HCT116 (cell line): ENCODE data around the gene LRRN1. TPM values are rescaled to one million over a fixed set of nuclear protein-coding genes. Genes with fewer than 3 reads are reported as not detected.

Source experiments
- ATAC-seq: fragments of 200-7000 bp; cut with Tn5 transposase; 2 replicates; pipeline ENCODE4 v1.9.1; 2020; ENCODE audit warnings: mild to moderate bottlenecking, moderate library complexity
- BruUV-seq: library from RNA; stranded (reverse); fragments of 400-500 nt; replicated peaks from 2 replicates; lab custom pipeline; 2021; lab: Mats Ljungman, UMichigan
- CTCF ChIA-PET: fragments of 300-600 bp; sonication (Branson Sonifier 250); formaldehyde crosslinking; loops from one replicate; lab custom pipeline; 2021; ENCODE audit warnings: antibody characterized with exemption; lab: Charles Lee
- POLR2A ChIA-PET: fragments of 300-600, 350-600 bp; sonication (Branson Sonifier 250); formaldehyde crosslinking; loops from one replicate; lab custom pipeline; 2021; ENCODE audit warnings: antibody characterized with exemption; lab: Charles Lee
- RAD21 ChIA-PET, 2 experiments: fragments of 300-600 bp; sonication (Branson Sonifier 250); formaldehyde crosslinking; loops; one replicate each; lab custom pipeline; 2023; ENCODE audit warnings: low total read pairs in 2 of 2; ENCODE audit not compliant: uncharacterized antibody in 2 of 2, unreplicated experiment in 2 of 2, low non-redundant PET in 1 of 2; lab: Charles Lee
- DNase-seq: peaks from one replicate; pipeline ENCODE4 v3.0.0-alpha.2; 2010; ENCODE audit warnings: low read depth, low spot score
- H2AFZ ChIP-seq: fragments of 200-600 bp; shearing (Covaris generic), sonication (generic); 2 replicates; pipeline ENCODE4 v1.6.1; 2017; ENCODE audit warnings: low read depth, mixed run types, mixed read lengths, antibody characterized with exemption, low read length; ENCODE audit not compliant: poor library complexity, severe bottlenecking
- H3K27ac ChIP-seq: 2 replicates; pipeline ENCODE4 v1.5.1; 2012; ENCODE audit warnings: low read depth, low read length
- H3K27me3 ChIP-seq: fragments of 200-600 bp; sonication (generic); 2 replicates; pipeline ENCODE4 v1.6.1; 2016; ENCODE audit warnings: mixed run types, low read length, mixed read lengths; ENCODE audit not compliant: insufficient read depth
- H3K36me3 ChIP-seq, 2 experiments: fragments of 200-500 bp in 1 of 2; fragments of 200-600 bp in 1 of 2; sonication (Bioruptor generic) in 1 of 2; sonication (generic) in 1 of 2; 2 replicates each; pipeline versions ENCODE4 v1.5.1 to v1.6.1; 2014 to 2016; ENCODE audit warnings: low read length in 2 of 2, inconsistent platforms in 1 of 2, mixed read lengths in 1 of 2, mixed run types in 1 of 2; ENCODE audit not compliant: insufficient read depth in 2 of 2, control insufficient read depth in 1 of 2
- H3K4me1 ChIP-seq, 2 experiments: fragments of 200-600 bp in 1 of 2; sonication (generic) in 1 of 2; 2 replicates each; pipeline versions ENCODE4 v1.5.1 to v1.6.1; 2012 to 2017; ENCODE audit warnings: low read length in 2 of 2, inconsistent platforms in 1 of 2, mild to moderate bottlenecking in 1 of 2, mixed read lengths in 1 of 2, mixed run types in 1 of 2, moderate library complexity in 1 of 2; ENCODE audit not compliant: insufficient read depth in 2 of 2, control insufficient read depth in 1 of 2
- H3K4me2 ChIP-seq: fragments of 200-600 bp; sonication (generic); 2 replicates; pipeline ENCODE4 v1.6.1; 2017; ENCODE audit warnings: mixed run types, low read length, mixed read lengths
- H3K4me3 ChIP-seq, 2 experiments: fragments of 200-600 bp in 1 of 2; sonication (generic) in 1 of 2; replicated peaks in 1 of 2; 2 replicates each; pipeline ENCODE4 v1.5.1; 2011 to 2016; ENCODE audit warnings: low read length in 2 of 2, control low read depth in 1 of 2, low read depth in 1 of 2, mild to moderate bottlenecking in 1 of 2, mixed read lengths in 1 of 2, mixed run types in 1 of 2
- H3K79me2 ChIP-seq: fragments of 200-600 bp; sonication (generic); 2 replicates; pipeline ENCODE4 v1.6.1; 2017; ENCODE audit warnings: mild to moderate bottlenecking, mixed run types, low read length, moderate library complexity, mixed read lengths; ENCODE audit not compliant: insufficient read depth
- H3K9ac ChIP-seq: fragments of 200-600 bp; sonication (generic); 2 replicates; pipeline ENCODE4 v1.6.1; 2016; ENCODE audit warnings: low read length, mixed read lengths
- H3K9me2 ChIP-seq: fragments of 200-600 bp; sonication (generic), shearing (Covaris generic); 2 replicates; pipeline ENCODE4 v1.6.1; 2017; ENCODE audit warnings: mixed run types, mild to moderate bottlenecking, moderate library complexity; ENCODE audit not compliant: insufficient read depth
- H3K9me3 ChIP-seq, 2 experiments: fragments of 200-500 bp in 1 of 2; fragments of 200-600 bp in 1 of 2; sonication (Bioruptor generic) in 1 of 2; sonication (generic) in 1 of 2; 2 replicates each; pipeline ENCODE4 v1.6.1; 2014 to 2017; ENCODE audit warnings: low read length in 2 of 2, mixed read lengths in 2 of 2, inconsistent platforms in 1 of 2, low read depth in 1 of 2, mild to moderate bottlenecking in 1 of 2, mixed run types in 1 of 2, moderate library complexity in 1 of 2; ENCODE audit not compliant: control insufficient read depth in 1 of 2, insufficient read depth in 1 of 2
- H4K20me1 ChIP-seq: fragments of 200-600 bp; sonication (generic), shearing (Covaris generic); 2 replicates; pipeline ENCODE4 v1.6.1; 2017; ENCODE audit warnings: mixed run types, mild to moderate bottlenecking, moderate library complexity; ENCODE audit not compliant: insufficient read depth
- CEBPB ChIP-seq: IDR thresholded peaks from 2 replicates; pipeline ENCODE4 v1.6.1; 2012; ENCODE audit warnings: low read depth
- EGR1 ChIP-seq: IDR thresholded peaks from 2 replicates; pipeline ENCODE4 v1.6.1; 2012; ENCODE audit warnings: low read depth
- ELF1 ChIP-seq: IDR thresholded peaks from 2 replicates; pipeline ENCODE4 v1.6.1; 2012; ENCODE audit warnings: low read depth, borderline replicate concordance
- EZH2 ChIP-seq: fragments of 200-600 bp; sonication (generic); IDR thresholded peaks from 2 replicates; pipeline ENCODE4 v1.6.1; 2017; ENCODE audit warnings: antibody characterized with exemption, mixed run types
- FOSL1 ChIP-seq: IDR thresholded peaks from 2 replicates; pipeline ENCODE4 v1.6.1; 2012; ENCODE audit warnings: low read depth
- POLR2AphosphoS5 ChIP-seq: IDR thresholded peaks from 2 replicates; pipeline ENCODE4 v1.6.1; 2011; ENCODE audit warnings: mild to moderate bottlenecking, low read depth, low read length, moderate library complexity
- RAD21 ChIP-seq: IDR thresholded peaks from 2 replicates; pipeline ENCODE4 v1.6.1; 2012; ENCODE audit warnings: low read depth, mild to moderate bottlenecking
- REST ChIP-seq: IDR thresholded peaks from 2 replicates; pipeline ENCODE4 v1.6.1; 2012; ENCODE audit warnings: low read depth
- SIN3A ChIP-seq: IDR thresholded peaks from 2 replicates; pipeline ENCODE4 v1.6.1; 2012; ENCODE audit warnings: low read depth
- SP1 ChIP-seq: IDR thresholded peaks from 2 replicates; pipeline ENCODE4 v1.6.1; 2012; ENCODE audit warnings: low read depth
- TCF7L2 ChIP-seq: IDR thresholded peaks from 2 replicates; pipeline ENCODE4 v1.7.0; 2011; ENCODE audit warnings: borderline replicate concordance, inconsistent platforms; ENCODE audit not compliant: insufficient read depth, insufficient read length; ENCODE audit errors: extremely low read depth
- ZBTB33 ChIP-seq: IDR thresholded peaks from 2 replicates; pipeline ENCODE4 v1.6.1; 2011; ENCODE audit warnings: mild to moderate bottlenecking, low read length, moderate library complexity; ENCODE audit not compliant: insufficient replicate concordance; ENCODE audit errors: extremely low read depth
- intact Hi-C: fragments of 100-400 bp; cut with micrococcal nuclease; formaldehyde crosslinking; loops from 2 replicates; pipeline ENCODE4 v1.10.0; 2022
- total RNA-seq: library from RNA; stranded (reverse); gene quantifications from one replicate; pipeline ENCODE4 v1.2.1, GENCODE V29; 2021; ENCODE audit not compliant: unreplicated experiment

The LRRN1 gene
- total RNA-seq, 1 experiment from 2014 or later = 0.10 TPM

- peaks cover 0 to 21% of the 10 kb centered on the region in 2 experiments; a peak in 2 of 4 replicates for H3K9me3 ChIP-seq
- H3K9ac ChIP-seq = no peak overlapping the region
- TF ChIP-seq SIN3A (no peak), ZBTB33 (no peak), SP1 (no peak), ELF1 (no peak), TCF7L2 (no peak), EZH2 (no peak)
- intact Hi-C loops = no loop called here
- POLR2A ChIA-PET = no interaction called here
- H3K79me2 ChIP-seq = no peaks in the 10 kb centered on the region
- no peaks in the 10 kb centered on the region for H3K27me3 ChIP-seq
- RAD21 ChIA-PET = no interaction called here
- no peaks in the 10 kb centered on the region for H4K20me1 ChIP-seq
- H3K4me2 ChIP-seq = no peak overlapping the region
- no peak overlapping the region for H3K27ac ChIP-seq
- no peak overlapping the region for H3K4me3 ChIP-seq
- no peak for ATAC-seq
- CTCF ChIA-PET = no interaction called here
- no TSS peak for BruUV-seq
- H3K9me2 ChIP-seq = no peaks in the 10 kb centered on the region
- H2AFZ ChIP-seq = no peak overlapping the region
- DNase-seq = no peak
- H3K4me1 ChIP-seq = no peaks in the 10 kb centered on the region
- H3K36me3 ChIP-seq = no peaks in the 10 kb centered on the region
Observed at GRCh38 chr3:3778641-3779270, 20.5 kb upstream of the LRRN1 start.

GRCh38 chr3:3782457-3782856 lies 16.8 kb upstream of the LRRN1 start:
- no peak for ATAC-seq
- no peak overlapping the region for H3K4me3 ChIP-seq
- no peaks in the 10 kb centered on the region for H3K36me3 ChIP-seq
- POLR2A ChIA-PET = no interaction called here
- no peak overlapping the region for H3K27ac ChIP-seq
- no peaks in the 10 kb centered on the region for H3K79me2 ChIP-seq
- H3K9me2 ChIP-seq = no peaks in the 10 kb centered on the region
- no peaks in the 10 kb centered on the region for H3K4me1 ChIP-seq
- no peaks in the 10 kb centered on the region for H3K27me3 ChIP-seq
- intact Hi-C loops = no loop called here
- no TSS peak for BruUV-seq
- DNase-seq = no peak
- no peak overlapping the region for H3K4me2 ChIP-seq
- H4K20me1 ChIP-seq = no peaks in the 10 kb centered on the region
- RAD21 ChIA-PET = no interaction called here
- peaks cover 3 to 10% of the 10 kb centered on the region in 2 experiments; a peak in 2 of 4 replicates for H3K9me3 ChIP-seq
- CTCF ChIA-PET = no interaction called here
- H3K9ac ChIP-seq = no peak overlapping the region
- H2AFZ ChIP-seq = no peak overlapping the region
- TF ChIP-seq TCF7L2 = no peak
- no peak for TF ChIP-seq ELF1
- no peak for TF ChIP-seq FOSL1
- no peak for TF ChIP-seq ZBTB33
- TF ChIP-seq EZH2 = no peak
- TF ChIP-seq REST = no peak
- no peak for TF ChIP-seq RAD21
- TF ChIP-seq EGR1 = no peak
- no peak for TF ChIP-seq CEBPB
- no peak for TF ChIP-seq POLR2AphosphoS5
